Prostate gland (tissue), 2 donors: ENCODE measurements around the gene MOGAT3.

Source experiments
- POLR2A ChIP-seq: fragments of 450-650 bp; IDR thresholded peaks from one replicate; pipeline ENCODE4 v1.6.1; 2016; ENCODE audit warnings: antibody characterized with exemption, mild to moderate bottlenecking
- POLR2AphosphoS5 ChIP-seq: sonication (generic); formaldehyde crosslinking; IDR thresholded peaks from one replicate; pipeline ENCODE4 v1.6.1; 2017; ENCODE audit warnings: antibody characterized with exemption
- TF ChIP-seq, protein P1 (sequence below), 4 experiments: fragments of 200-600 bp in 2 of 4; fragments of 450-650 bp in 2 of 4; sonication (generic) in 2 of 4; IDR thresholded peaks; 1 replicate in 3 of 4; 2 replicates in 1 of 4; pipeline ENCODE4 v1.5.1; 2016 to 2019; ENCODE audit warnings: antibody characterized with exemption in 4 of 4, mild to moderate bottlenecking in 2 of 4, moderate library complexity in 2 of 4

DNA sequence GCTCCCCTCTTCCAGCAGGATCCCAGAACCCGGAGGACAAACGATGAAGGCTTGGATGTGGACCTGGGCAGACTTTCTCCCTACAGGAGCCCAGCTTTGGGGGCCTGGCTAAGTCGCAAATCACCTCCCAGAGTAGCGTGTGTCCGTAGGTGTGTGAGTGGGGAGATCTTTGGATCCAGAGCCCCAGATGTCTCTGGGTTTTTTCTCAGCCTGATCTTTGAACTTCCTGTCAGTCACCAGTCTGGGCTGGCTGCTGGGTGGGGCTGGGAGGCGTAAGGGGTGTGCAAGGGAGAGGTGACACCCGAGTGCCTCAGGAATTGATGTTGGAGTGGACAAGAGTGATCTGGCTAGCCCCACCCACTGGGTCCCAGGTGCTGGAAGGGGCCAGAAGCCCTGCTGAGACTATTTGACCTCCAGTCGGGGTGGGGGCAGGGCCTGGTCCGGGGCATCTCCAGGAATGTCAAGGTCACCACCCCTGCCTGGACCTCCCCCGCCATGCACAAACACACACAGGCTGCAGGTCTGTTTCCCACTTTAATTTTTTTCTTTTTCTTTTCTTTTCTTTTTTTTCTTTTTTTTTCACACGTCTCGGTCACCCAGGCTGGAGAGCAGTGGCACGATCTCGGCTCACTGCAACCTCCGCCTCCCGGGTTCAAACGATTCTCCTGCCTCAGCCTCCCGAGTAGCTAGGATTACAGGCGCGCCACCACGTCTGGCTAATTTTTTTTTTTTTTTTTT, at the start of gene MOGAT3:
- TF ChIP-seq, protein P1, sequence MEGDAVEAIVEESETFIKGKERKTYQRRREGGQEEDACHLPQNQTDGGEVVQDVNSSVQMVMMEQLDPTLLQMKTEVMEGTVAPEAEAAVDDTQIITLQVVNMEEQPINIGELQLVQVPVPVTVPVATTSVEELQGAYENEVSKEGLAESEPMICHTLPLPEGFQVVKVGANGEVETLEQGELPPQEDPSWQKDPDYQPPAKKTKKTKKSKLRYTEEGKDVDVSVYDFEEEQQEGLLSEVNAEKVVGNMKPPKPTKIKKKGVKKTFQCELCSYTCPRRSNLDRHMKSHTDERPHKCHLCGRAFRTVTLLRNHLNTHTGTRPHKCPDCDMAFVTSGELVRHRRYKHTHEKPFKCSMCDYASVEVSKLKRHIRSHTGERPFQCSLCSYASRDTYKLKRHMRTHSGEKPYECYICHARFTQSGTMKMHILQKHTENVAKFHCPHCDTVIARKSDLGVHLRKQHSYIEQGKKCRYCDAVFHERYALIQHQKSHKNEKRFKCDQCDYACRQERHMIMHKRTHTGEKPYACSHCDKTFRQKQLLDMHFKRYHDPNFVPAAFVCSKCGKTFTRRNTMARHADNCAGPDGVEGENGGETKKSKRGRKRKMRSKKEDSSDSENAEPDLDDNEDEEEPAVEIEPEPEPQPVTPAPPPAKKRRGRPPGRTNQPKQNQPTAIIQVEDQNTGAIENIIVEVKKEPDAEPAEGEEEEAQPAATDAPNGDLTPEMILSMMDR (IDR thresholded peaks at IDR 0.05), result no peak
- TF ChIP-seq POLR2A (no peak), POLR2AphosphoS5 (no peak)
